Skin of body (tissue), 2 donors: ENCODE results near the gene CRYGB. TPM values are rescaled to one million over a fixed set of nuclear protein-coding genes. Genes with fewer than 3 reads are reported as not detected.
"Not testable (repeated sequence)": the region's sequence is repeated elsewhere in the genome, so short reads cannot be mapped to it uniquely, and the experiment has no call there.

Experiments used
- DNase-seq: peaks from one replicate; lab custom pipeline; 2025; lab: John Stamatoyannopoulos, UW
- total RNA-seq: library from RNA; depleted of rRNA; stranded (reverse); fragments of >200 nt; gene quantifications from one replicate; pipeline ENCODE4 v1.2.3, GENCODE V29; 2014

CRYGB gene
- total RNA-seq, 1 donor from 2014 or later, result not detected

- no peak for DNase-seq
These were observed 27.0 kb downstream of the CRYGB start for GRCh38 chr2:208118918-208119317.

- not testable (repeated sequence) for DNase-seq
These were observed 28.6 kb downstream of the CRYGB start for GRCh38 chr2:208117390-208117789.

- DNase-seq, result no peak
These were observed 33.0 kb downstream of the CRYGB start for GRCh38 chr2:208112969-208113368.

GRCh38 chr2:208112273-208112745 is 33.6 kb downstream of the CRYGB start:
- DNase-seq, result not testable (repeated sequence)

GRCh38 chr2:208103616-208104015 is 42.3 kb downstream of the CRYGB start:
- DNase-seq, result no peak

GRCh38 chr2:208101716-208102631 is 44.0 kb downstream of the CRYGB start:
- DNase-seq, result peak; percentile 2

GRCh38 chr2:208099682-208100470 is 46.1 kb downstream of the CRYGB start:
- DNase-seq, result no peak

- DNase-seq, result not testable (repeated sequence)
These were observed 47.3 kb downstream of the CRYGB start for GRCh38 chr2:208098701-208099100.

GRCh38 chr2:208098267-208098666 is 47.7 kb downstream of the CRYGB start:
- DNase-seq, result no peak

GRCh38 chr2:208097801-208098200 is 48.2 kb downstream of the CRYGB start:
- DNase-seq, result peak; percentile 20

GRCh38 chr2:208097313-208097712 is 48.6 kb downstream of the CRYGB start:
- no peak for DNase-seq

GRCh38 chr2:208096080-208096479 is 49.9 kb downstream of the CRYGB start:
- DNase-seq, result no peak

- DNase-seq, result no peak
These were observed 52.8 kb downstream of the CRYGB start for GRCh38 chr2:208093128-208093527.

Other genes with a start within 250 kb of the CRYGB start
- 16.3 TPM for gene PLEKHM3, start 120.6 kb downstream of the CRYGB start, total RNA-seq
- gene CRYGD, start 21.6 kb downstream of the CRYGB start, total RNA-seq, result not detected
- gene CRYGC, start 16.3 kb downstream of the CRYGB start, total RNA-seq, result not detected
- not detected for gene CRYGA, start 17.4 kb upstream of the CRYGB start, total RNA-seq
- not detected for gene C2orf80, start 43.9 kb upstream of the CRYGB start, total RNA-seq
- 70.6 TPM for gene IDH1, start 108.9 kb upstream of the CRYGB start, total RNA-seq
- 33.3 TPM for gene PIKFYVE, start 120.1 kb upstream of the CRYGB start, total RNA-seq